Measurements from ENCODE around the gene CEACAM4.
"Not testable (repeated sequence)": the region's sequence is repeated elsewhere in the genome, so short reads cannot be mapped to it uniquely, and the experiment has no call there.

Gene CEACAM4

GRCh38 chr19:41582577-41583182 is 44.2 kb downstream of the CEACAM4 start:
- DNase-seq: not testable (repeated sequence)

GRCh38 chr19:41581068-41581467 is 45.8 kb downstream of the CEACAM4 start:
- not testable (repeated sequence) for DNase-seq

- DNase-seq: no peak
Observed at GRCh38 chr19:41578886-41579285, 48.0 kb downstream of the CEACAM4 start.

GRCh38 chr19:41577833-41578232 is 49.0 kb downstream of the CEACAM4 start:
- no peak for DNase-seq

GRCh38 chr19:41577144-41577830 is 49.6 kb downstream of the CEACAM4 start:
- no peak for DNase-seq

DNA sequence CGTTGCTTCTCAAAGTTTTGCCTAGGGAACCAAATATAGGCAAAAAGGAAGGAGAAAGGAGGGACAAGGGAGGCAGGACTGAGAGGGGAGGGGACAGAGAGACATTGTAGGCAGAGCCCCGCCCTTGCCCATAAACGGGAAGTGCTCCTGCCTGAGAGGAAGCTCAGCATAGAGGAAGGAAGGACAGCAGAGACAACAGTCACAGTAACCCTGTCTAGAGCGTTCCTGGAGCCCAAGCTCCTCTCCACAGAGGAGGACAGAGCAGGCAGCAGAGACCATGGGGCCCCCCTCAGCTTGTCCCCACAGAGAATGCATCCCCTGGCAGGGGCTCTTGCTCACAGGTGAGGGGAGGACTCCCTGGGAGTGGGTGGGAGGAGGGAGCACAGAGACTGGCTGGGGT is 50.9 kb downstream of the CEACAM4 start, which contains the start of gene CEACAM21:
CEACAM21 (plus strand) TSS at position 169 of the 400 bp plus-strand sequence; CDS start at position 278, 109 bp downstream.
- no peak for DNase-seq

- peak; percentile 67 for DNase-seq
Observed at GRCh38 chr19:41570639-41571112, 56.2 kb downstream of the CEACAM4 start.

DNA sequence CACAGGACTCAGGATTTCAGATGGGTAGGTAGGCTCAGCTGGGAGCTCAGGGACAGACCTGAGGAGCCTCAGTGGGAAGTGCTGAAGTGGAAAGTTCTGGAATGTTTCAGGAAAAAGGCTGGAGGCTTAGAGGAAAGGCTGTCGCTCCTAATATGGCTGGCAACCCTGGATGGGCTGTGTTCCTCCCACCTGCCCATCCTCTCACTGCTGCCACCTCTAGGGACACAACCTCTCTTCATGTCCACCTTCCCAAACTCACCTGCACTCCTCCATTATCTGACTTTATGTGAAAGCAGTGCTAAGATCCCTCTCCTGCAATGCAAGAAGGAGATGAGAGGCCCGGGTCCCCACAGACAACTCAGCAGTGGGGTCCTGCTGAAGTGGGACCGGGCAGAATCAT is 56.7 kb downstream of the CEACAM4 start:
- DNase-seq: no peak

DNA sequence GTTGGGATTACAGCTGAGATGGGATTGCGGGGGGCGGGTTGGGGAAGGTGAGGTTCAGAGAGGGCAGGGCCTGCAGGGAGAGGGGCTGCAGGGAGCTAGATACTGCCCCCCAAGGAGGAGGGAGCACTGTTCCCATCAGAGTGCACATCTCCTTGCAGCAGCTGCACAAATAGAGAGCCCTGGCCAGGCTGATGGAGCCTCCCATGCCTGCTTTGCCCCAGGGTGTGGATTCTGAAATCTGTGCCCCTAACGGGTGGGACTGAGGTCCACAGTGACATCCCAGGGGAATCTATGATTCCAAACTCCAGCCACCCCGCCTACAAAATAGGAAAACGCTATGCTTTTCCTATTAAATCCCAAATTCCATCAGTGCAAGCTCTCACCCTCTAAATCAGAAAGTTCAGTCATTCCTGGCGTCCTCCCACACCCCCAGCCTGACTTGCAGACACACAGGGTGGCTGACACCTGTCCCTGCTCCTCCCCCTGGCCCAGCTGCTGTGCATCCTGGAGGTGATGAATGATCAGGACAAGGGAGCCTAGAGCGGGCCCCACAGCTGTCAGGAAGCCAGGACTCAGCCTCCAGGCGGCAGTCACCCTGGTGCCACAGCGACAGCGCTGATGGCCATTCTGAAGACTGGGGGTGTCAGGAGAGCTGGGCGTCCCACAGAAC is 57.3 kb downstream of the CEACAM4 start:
- no peak for DNase-seq
